Activated gamma-delta T cell treated with Interleukin-2 at 50 U/mL for 16 hours (primary cell): ENCODE results near the gene CAPN9.
"Not testable (repeated sequence)": the region's sequence is repeated elsewhere in the genome, so short reads cannot be mapped to it uniquely, and the experiment has no call there.

Experiments used
- DNase-seq: peaks from one replicate; pipeline ENCODE4 v3.0.0-alpha.2; 2020

The CAPN9 gene

GRCh38 chr1:230826166-230826875 is 79.1 kb downstream of the CAPN9 start:
- no peak for DNase-seq

GRCh38 chr1:230827081-230827681 is 80.0 kb downstream of the CAPN9 start:
- no peak for DNase-seq

DNA sequence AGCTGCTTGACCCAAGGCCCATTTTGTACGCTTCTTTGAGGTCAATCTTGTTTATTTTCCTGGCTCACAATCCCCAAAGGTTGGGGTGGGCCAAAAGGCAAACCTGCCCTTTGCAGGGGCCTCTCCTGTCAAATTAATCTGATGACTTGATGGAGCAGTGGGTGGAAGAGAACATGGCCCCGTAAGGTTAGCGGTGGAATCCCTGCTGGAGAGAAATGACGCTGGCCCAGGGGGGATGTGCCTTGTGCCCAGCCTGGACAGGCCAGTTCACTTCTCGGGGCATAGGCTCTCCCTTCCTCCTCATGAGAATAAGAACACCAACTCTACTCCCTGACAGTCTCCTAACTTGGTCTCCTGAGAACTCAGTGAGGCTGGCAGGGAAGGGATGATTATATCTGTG is 80.6 kb downstream of the CAPN9 start:
- DNase-seq = no peak

DNA sequence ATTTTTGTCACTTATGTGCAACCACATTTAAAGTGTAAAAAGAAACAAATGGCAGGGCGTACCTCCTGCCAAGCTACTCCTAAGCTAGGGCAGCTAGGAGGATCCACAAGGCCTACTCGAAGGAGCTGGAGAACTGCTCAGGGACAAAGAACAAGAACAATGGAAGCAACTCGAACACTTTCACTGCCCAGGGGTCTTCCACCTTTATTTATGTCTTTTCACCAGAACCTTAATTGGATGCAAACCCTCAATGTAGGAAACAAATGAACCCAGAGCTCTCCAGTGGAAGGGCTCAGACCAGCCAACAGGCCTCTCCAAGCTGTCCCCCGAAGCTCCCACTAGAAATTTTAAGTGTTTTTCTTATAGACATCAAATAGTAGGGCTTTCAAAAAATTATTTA is 81.2 kb downstream of the CAPN9 start:
- DNase-seq = no peak

- DNase-seq = no peak
Observed at GRCh38 chr1:230831771-230832170, 84.6 kb downstream of the CAPN9 start.

DNA sequence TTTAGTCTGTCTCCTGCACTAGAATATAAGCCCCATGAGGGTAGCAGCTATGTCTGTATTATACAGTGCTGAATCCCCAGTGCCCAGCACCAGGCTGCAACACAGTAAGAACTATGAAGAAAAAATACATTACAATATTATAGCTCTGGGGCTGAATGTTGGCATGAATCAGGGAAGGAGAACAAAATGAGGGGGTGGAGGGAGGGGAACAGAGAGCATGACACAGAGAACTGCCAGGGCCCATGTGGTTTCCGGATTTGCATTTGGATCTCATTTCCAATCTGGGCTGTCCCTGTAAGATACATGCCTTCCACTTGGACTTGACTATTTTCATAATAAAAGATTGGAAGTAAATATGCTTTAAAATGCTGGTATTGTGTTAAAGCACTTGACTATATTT is 85.3 kb downstream of the CAPN9 start:
- no peak for DNase-seq

DNA sequence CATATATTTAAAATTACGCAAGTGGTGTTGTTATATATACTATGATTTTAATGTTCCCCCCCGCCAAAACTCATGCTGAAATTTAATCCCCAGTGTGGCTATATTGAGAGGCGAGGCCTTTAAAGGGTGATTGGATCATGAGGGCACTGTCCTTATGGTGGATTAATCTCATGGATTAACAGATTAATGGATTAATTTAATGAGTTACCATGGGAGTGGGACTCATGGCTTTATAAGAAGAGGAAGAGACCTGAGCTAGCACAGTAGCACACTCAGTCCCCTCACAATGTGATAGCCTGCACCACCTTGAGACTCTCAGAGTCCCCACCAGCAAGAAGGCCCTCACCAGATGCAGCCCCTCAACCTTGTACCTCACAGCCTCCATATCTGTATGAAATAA is 86.3 kb downstream of the CAPN9 start:
- no peak for DNase-seq

DNA sequence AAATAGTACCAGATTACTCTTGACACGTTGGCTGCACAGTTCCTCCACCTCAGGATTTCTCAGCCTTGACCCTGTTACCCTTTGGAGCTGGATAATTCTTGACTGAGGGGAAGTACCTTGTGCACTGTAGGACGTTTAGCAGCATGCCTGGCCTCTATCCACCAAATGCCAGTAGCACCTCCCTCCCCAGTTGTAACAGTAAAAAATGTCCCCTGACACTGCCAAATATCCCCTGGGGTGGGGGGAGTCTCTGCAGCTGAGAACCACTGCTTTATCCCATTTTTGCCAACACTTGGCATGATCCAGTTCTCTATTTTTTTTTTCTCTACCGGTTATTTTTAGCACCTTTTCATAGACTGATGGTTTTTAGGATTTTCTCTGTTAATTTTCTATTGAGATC is 87.1 kb downstream of the CAPN9 start:
- no peak for DNase-seq

GRCh38 chr1:230836347-230836746 is 89.2 kb downstream of the CAPN9 start:
- no peak for DNase-seq

- DNase-seq = no peak
Observed at GRCh38 chr1:230836793-230837192, 89.6 kb downstream of the CAPN9 start.

DNA sequence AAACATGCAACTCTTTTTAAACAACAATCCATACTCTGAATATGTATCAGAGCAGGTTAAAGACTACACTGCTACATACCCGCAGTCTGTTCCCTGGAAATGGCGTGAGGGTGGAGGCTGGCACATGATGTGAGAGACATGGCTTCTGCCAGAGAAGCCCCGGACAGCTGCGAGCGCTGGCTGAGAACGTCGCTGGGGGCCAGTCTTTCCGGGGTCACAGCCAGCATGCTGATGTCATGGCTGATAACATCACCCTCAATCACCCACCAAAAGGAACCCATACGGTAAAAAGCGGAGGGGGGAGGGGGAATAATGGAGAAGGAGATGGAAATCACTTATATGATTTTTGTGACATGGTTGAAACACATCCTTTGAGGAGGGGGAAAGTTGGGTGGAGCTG is 92.0 kb downstream of the CAPN9 start:
- DNase-seq = no peak

- no peak for DNase-seq
Observed at GRCh38 chr1:230842801-230843200, 95.6 kb downstream of the CAPN9 start.

GRCh38 chr1:230843503-230844309 is 96.5 kb downstream of the CAPN9 start:
- no peak for DNase-seq

GRCh38 chr1:230844561-230844960 is 97.4 kb downstream of the CAPN9 start:
- no peak for DNase-seq

GRCh38 chr1:230845184-230845583 is 98.0 kb downstream of the CAPN9 start:
- DNase-seq = not testable (repeated sequence)

DNA sequence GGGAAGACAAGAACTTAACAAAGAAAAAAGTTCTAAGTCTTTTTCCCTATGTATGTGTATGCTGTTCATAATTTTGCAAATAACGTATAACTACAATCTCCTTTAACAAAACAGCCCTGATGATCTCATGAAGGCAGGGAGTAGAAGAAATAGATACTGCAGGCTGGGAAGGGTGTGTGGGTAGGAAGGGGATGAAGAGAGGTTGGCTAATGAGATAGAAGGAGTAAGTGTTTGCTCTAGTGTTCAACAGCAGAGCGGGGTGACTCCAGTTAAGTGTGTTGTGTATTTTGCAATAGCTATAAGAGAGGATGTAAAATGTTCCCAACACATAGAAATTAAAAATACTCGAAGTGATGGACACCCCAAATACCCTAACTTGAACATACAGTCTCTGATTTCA is 101.0 kb downstream of the CAPN9 start:
- no peak for DNase-seq

GRCh38 chr1:230849451-230850224 is 102.5 kb downstream of the CAPN9 start:
- DNase-seq = no peak

DNA sequence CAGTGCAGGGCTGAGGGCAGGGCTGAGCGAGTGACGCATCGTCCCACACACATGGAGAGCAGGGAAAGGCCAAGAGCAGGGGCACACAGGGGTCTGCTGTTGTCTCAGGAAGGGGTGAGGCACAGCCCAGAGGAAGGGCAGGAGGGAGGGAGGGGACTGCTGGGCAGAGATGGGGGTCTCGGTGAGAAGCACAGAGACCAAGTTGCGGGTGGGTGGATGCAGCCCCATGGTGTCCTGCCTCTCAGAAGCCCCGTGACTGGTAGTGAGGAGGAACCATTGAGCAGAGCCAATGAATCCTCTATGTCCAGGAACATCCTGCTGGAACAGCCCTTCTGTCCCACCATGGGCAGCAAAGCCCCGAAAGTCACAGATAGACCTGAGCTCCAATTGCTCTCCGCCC is 103.4 kb downstream of the CAPN9 start:
- DNase-seq = no peak

GRCh38 chr1:230851291-230851691 is 104.1 kb downstream of the CAPN9 start:
- no peak for DNase-seq
